Measurements from ENCODE around the gene CENPN.

Gene CENPN

GRCh38 chr16:81073560-81074330, 66.7 kb downstream of the CENPN start:
- DNase-seq (ENCODE audit: extremely low spot score, insufficient read length, low read depth): no peak
- no peak for FAIRE-seq

GRCh38 chr16:81076566-81077075, 69.6 kb downstream of the CENPN start:
- FAIRE-seq (no peak), DNase-seq (ENCODE audit: extremely low spot score, insufficient read length, low read depth) (peak; percentile 71)

GRCh38 chr16:81077076-81077940, 70.3 kb downstream of the CENPN start, which contains the start of gene C16orf46:
Gene C16orf46, minus strand, starts transcription at chr16:81077238. Its CDS starts 13,283 bp downstream, at chr16:81063955.
- peak; percentile 97 for DNase-seq (ENCODE audit: extremely low spot score, insufficient read length, low read depth)
- FAIRE-seq: peak; percentile 96

- DNase-seq (ENCODE audit: extremely low spot score, insufficient read length, low read depth) (no peak), FAIRE-seq (no peak)
Measured at GRCh38 chr16:81080233-81080632, 73.2 kb downstream of the CENPN start.

- DNase-seq (ENCODE audit: extremely low spot score, insufficient read length, low read depth) (no peak), FAIRE-seq (no peak)
Measured at GRCh38 chr16:81081014-81081413, 74.0 kb downstream of the CENPN start.
